ENCODE results near the gene ANKRD10.

DNA sequence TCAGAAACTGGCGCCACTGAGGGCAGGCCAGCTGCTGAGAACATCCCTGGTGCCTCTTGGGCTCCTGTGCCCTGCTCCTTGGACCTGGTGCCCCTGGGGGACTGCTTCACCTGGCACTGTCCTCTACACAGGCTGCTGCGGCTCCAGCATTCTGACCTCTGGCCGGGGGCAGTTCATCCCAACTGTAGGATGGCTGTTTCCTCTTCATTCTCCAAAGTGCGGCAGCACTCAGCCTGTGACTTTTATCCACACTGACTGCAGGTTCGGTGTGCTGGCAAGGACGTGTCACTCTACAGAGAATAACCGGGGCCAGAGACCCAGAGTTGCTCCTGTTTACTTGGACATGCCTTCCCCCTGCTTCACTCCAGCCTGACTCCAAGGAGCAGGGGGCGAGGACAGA is 7.6 kb upstream of the ANKRD10 start:
- TF ChIP-seq, protein P1, sequence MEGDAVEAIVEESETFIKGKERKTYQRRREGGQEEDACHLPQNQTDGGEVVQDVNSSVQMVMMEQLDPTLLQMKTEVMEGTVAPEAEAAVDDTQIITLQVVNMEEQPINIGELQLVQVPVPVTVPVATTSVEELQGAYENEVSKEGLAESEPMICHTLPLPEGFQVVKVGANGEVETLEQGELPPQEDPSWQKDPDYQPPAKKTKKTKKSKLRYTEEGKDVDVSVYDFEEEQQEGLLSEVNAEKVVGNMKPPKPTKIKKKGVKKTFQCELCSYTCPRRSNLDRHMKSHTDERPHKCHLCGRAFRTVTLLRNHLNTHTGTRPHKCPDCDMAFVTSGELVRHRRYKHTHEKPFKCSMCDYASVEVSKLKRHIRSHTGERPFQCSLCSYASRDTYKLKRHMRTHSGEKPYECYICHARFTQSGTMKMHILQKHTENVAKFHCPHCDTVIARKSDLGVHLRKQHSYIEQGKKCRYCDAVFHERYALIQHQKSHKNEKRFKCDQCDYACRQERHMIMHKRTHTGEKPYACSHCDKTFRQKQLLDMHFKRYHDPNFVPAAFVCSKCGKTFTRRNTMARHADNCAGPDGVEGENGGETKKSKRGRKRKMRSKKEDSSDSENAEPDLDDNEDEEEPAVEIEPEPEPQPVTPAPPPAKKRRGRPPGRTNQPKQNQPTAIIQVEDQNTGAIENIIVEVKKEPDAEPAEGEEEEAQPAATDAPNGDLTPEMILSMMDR (IDR thresholded peaks at IDR 0.05), result no peak
- no peak for TF ChIP-seq POLR2A (IDR thresholded peaks at IDR 0.05)
